ENCODE data around the gene RPS6KA4.

Gene RPS6KA4

DNA sequence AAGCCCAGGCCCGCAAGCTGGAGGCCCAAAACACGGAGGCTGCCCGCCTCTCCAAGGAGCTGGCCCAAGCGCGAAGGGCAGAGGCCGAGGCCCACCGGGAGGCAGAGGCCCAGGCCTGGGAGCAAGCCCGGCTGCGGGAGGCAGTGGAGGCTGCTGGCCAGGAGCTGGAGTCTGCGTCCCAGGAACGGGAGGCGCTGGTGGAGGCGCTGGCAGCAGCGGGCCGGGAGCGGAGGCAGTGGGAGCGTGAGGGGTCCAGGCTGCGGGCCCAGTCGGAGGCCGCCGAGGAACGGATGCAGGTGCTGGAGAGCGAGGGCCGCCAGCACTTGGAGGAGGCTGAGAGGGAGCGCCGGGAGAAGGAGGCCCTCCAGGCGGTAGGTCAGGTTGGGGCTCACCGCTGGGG, 14.2 kb upstream of the RPS6KA4 start:
- no peak for DNase-seq (ENCODE audit: low read depth in 2 of 3, low spot score in 2 of 3)

DNA sequence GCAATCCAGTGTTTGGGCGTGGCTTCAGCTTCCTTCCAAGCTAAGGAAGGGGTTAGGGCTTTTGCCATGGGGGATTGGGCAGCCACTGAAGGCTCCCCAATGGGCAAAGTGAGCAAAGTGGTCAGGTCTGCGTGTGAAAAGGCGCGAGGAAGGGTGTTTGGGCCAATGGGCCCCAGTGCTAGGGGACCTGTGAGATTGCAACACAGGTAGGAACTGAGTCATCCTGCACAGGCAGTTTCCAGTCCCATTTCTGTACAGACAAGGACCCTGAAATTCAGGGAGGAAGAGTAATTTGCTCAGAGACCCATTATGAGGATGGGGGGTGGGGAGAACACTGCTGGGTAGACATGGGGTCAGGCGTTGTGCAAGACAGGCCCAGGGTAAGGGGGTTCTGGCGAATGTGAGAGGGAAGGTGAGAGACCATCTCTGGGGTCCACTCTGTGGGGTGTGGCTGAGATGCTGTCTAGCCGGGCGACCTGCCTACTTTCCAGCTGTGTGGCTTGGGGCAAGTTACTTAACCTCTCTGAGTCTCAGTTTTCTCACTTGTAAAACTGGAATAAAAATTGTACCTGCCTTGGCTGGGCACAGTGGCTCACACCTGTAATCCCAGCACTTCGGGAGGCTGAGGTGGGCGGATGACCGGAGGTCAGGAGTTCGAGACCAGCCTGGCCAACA, 11.6 kb upstream of the RPS6KA4 start:
- no peak for DNase-seq (ENCODE audit: low read depth in 2 of 3, low spot score in 2 of 3)

DNA sequence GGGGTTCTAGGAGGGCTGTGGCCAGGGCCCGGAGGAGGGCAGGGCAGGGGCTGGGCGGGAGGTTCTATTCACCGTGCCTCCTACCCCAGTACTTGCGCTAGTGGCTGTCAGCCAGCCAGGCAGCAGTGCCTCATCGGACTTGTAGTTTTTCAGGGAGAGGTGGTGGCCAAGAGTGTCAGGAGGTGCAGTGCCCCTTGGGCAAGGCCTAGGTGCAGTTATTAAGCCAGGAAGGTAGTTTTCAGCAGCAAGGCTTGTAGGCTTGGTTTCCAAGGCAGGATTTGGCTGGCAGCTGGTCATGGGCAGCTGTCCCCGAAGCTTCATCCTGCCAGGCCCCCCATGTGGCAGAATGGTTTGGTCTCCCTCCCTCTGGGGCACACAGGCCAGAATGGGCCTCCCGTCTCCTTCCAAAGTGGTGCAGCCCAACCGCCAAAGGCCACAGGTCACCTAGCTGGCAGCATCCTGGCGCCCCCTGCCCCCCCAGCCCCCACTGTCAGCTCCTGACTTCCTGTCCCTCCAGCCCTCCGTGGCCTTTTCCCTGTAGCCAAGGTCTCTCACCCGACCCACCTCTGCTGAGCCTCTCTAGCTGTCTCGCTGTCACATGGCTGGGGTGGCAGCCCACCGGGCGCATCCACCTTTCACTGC, 10.5 kb upstream of the RPS6KA4 start:
- no peak for DNase-seq (ENCODE audit: low read depth in 2 of 3, low spot score in 2 of 3)

DNA sequence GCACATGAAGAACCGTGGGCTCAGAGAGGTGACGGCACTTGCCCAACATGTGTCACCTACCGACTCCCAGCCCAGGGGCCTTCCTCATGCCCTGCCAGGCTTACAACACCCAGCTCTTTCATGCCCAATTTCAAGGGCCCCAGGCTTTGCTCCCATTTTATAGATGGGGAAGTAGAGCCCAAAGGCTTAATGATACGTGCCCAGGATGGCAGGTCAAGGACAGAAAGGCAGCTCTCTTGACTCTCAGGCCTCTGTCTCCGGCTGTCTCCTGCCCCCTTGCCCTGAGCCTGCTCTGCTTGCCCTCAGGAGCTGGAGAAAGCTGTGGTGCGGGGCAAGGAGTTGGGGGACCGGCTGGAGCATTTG, 10.0 kb upstream of the RPS6KA4 start:
- no peak for DNase-seq (ENCODE audit: low read depth in 2 of 3, low spot score in 2 of 3)

DNA sequence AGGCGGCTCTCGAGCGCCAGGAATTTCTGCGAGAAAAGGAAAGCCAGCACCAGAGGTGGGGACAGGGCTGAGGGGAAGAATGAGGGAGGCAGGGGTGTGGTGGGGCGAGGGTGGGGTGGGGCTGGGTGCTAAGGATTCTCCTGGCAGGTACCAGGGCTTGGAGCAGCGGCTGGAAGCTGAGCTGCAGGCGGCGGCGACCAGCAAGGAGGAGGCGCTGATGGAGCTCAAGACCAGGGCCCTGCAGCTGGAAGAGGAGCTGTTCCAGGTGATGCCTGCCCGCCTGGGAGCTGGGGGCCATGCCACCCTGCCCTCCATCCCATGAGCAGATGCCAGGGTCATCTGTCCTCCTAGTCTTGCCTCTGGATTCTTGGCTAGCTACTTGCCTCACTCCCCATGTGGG, 9.6 kb upstream of the RPS6KA4 start:
- no peak for DNase-seq (ENCODE audit: low read depth in 2 of 3, low spot score in 2 of 3)

DNA sequence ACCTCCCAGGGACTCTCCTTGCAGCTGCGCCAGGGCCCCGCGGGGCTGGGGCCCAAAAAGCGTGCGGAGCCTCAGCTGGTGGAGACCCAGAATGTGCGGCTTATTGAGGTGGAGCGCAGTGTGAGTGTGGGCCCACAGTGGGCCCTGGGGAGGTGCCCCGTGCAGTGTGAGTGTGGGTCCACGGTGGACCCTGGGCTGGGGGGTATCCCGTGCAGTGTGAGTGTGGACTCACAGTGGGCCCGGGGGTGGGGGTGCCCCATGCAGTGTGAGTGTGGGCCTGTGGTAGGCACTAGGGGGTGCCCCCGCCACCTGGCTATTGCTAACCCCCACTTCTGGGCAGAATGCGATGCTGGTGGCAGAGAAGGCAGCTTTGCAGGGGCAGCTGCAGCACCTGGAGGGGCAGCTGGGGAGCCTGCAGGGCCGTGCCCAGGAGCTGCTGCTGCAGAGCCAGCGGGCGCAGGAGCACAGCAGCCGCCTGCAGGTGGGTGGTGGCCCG, 7.8 kb upstream of the RPS6KA4 start:
- no peak for DNase-seq (ENCODE audit: low read depth in 2 of 3, low spot score in 2 of 3)

DNA sequence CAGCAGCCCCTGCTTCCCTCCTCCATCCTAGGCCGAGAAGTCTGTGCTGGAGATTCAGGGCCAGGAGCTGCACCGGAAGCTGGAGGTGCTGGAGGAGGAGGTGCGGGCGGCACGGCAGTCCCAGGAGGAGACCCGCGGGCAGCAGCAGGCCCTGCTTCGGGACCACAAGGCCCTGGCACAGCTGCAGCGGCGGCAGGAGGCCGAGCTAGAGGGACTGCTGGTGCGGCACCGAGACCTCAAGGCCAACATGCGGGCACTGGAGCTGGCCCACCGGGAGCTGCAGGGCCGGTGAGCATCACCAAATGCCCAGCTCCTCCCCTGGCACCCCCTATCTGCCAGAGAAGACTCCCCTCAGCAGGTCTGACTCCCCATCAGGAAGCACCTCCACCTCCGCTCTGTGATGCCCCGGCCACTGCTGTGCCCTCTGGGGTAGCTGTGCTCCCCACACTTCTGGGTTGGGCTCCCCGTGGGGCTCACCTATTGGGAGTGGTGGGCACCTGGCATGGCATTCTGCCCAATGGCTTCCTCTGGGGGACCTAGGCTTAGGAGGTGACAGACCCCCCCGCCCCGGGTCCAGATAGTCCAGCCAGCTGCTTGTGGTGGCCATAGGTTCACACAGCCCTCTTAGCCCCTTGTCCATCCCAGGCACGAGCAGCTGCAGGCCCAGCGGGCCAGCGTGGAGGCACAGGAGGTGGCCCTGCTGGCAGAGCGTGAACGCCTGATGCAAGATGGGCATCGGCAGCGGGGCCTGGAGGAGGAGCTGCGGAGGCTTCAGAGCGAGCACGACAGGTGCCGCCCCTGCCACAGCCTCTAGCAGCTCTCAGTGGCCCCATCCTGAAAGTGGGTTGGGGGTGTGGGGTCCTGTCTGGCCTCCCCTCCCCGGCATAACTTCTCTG, 6.6 kb upstream of the RPS6KA4 start:
- DNase-seq (ENCODE audit: low read depth in 2 of 3, low spot score in 2 of 3), result no peak

DNA sequence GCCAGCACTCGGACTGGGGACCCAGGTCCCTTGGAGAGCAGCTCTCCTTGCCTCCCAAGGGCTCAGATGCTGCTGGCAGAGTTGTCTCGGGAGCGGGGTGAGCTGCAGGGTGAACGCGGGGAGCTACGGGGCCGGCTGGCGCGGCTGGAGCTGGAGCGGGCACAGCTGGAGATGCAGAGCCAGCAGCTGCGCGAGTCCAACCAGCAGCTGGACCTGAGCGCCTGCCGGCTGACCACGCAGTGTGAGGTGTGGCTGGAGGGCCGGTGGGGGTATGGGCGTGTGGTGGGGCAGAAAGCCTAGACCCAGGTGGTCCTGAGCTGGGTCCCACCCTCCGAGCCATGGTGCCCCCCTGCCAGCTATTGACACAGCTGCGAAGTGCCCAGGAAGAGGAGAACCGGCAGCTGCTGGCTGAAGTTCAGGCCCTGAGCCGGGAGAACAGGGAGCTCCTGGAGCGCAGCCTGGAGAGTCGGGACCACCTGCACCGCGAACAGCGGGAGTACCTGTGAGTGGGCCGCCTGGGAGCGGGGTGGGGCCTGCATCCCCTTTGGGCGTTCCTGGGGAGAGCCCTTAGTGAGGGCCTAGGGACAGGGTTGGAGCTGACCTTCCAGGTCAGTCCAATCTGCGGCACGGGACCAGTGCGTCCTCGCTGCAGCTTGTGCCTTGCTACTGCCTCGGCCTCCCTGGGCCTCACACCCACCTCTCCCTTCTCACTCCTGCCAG, 5.8 kb upstream of the RPS6KA4 start:
- DNase-seq (ENCODE audit: low read depth in 2 of 3, low spot score in 2 of 3), result no peak

DNA sequence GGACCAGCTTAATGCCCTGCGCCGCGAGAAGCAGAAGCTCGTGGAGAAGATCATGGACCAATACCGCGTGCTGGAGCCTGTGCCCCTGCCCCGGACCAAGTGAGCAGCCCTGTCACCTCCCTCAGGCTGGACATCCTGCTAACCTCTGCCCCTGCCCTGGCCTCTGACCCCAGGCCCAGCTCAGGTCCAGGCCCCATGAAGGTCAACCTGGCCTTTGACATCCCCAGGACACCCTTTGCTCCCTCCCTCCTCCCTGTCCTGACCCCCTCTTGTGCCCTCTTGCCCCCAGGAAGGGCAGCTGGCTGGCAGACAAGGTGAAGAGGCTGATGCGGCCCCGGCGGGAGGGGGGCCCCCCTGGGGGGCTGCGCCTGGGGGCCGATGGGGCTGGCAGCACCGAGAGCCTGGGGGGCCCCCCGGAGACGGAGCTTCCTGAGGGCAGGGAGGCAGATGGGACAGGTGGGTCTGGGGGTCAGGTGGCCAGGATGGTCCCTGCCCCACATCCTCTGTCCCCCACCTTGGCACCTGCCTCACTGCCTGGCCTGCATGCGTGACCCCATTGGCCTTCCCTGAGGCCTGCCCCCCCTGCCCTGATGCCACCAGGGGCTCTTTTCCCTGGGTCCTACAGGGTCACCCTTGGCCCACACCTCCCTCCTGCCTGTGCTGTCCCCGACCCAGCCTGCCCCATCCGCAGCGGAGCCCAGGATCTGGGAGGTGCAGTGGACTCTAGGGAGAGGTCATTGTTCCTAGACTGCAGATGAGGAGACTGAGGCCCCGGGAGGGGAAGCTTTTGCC, 5.1 kb upstream of the RPS6KA4 start:
- DNase-seq (ENCODE audit: low read depth in 2 of 3, low spot score in 2 of 3), result no peak

DNA sequence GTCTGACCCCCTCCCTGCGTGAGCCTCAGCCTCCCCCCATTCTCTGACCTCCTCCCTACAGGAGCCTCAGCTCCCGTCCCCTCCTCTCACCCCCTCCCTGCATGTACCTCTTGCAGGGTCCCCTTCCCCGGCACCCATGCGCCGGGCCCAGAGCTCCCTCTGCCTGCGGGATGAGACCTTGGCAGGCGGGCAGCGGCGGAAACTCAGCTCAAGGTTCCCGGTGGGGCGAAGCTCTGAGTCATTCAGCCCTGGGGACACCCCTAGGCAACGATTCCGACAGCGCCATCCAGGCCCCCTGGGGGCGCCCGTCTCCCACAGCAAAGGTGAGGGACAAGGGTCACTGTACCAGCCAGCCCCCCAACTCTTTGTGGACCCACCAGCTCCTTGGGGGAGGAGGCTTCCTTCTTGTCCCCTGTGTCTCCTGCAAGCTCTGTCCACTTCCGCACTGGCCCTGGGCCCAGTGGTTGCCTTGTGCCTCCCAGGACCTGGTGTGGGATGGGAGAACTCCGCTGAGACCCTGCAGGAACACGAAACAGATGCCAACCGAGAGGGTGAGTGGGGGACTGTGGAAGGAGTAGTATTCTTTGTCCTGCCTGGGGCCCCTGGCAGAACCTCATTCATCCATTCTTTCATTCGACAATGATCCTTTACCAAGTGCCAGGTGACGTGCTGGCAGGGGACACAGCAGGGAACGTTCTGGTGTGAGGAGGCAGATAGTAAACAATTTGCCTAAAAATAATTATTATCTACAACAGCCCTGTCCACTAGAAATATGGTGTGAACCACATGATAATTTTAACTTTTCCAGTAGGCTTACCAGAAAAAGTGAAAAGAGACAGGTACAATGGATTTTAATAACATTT, 3.7 kb upstream of the RPS6KA4 start:
- DNase-seq (ENCODE audit: low read depth in 2 of 3, low spot score in 2 of 3), result peak in 1 of 3 experiments; percentile 29

DNA sequence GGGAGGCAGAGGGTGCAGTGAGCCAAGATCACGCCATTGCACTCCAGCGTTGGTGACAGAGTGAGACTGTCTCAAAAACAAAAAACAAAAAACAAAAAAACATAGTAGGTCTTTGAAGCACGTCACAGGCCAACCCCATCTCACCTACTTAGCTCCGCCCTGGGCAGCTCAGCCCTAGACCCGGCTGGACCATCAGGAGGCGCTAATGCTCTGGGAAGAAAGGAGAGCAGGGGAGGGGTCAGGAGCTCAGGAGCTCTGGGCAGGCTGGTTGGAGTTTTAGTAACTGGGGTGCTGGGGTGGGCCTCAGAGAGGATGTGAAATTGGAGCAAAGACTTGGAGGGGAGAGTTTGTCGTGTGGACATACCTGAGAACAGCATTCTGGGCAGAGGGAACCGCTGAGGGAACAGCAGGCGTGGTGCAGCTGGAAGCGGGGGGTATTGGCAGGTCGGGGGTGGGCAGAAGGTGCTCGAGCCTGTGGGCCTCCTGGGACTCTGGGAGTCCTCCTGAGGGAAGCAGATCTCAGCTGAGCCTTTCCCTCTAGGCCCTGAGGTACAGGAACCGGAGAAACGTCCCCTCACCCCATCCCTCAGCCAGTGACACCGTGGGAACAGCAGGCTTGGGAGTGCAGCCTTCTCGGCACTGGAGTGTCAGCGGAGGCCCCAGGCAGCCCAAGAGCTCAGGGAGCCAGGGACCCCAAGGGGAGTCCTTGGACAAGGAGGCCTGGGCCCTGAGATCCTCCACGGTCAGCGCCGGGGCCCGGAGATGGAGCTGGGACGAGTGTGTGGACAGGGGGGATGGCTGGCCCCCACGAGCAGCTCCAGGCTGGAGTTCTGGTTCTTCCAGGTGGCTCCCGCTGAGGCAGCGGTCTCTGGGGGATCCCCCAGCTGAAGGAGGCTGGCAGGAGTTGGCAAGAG, 2.2 kb upstream of the RPS6KA4 start:
- DNase-seq (ENCODE audit: low read depth in 2 of 3, low spot score in 2 of 3), result no peak

DNA sequence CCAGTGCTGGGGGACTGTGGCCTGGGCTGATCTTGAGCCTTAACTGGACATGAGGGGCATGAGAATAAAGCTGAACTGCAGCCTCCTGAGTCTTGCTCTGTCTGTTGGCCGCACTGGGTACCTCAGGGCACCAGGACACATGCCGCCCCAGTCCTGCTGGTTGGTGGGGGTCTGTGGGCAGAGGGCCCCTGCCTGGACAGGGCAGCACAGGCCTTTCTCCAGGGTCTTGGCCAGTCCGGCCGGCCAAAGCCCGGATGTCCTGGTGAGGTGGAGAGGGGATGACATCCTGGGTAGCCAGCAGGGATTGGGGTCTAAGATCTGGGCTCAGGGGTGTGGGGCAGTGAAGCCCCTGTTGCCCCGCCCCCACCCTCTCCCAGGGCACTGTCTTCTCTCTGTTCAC, 1.5 kb upstream of the RPS6KA4 start:
- DNase-seq (ENCODE audit: low read depth in 2 of 3, low spot score in 2 of 3), result no peak

DNA sequence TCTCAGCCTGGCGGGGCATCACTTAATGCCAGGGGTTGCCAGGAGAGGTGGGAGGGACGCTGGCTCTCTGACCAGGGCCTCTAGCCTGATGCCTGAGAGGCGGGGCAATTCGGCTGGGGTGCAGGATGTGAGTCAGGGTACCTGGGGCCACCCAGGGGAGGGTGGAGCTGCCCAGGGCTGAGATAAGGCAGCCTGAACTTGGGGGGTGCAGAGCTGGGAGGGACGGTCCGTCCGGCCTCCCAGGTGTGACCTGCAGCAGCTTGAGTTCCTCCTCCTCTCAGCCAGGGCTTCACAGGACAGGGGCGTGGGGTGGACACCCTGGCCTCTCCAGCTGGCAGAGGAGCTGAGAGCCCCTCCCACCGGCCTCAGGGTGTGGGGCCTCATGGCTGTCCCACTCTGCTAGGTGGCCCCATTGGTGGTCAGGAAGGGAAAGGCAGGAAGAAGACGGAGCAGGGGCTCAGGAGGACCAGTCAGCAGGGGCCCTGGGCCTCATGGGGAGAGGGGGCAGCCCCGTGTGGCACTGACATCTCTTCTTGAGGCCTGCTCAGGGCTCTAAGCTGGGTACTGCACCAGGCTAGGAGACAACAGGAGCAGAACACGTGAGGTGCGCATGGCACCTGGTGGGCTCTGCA, 942 bp upstream of the RPS6KA4 start:
- DNase-seq (ENCODE audit: low read depth in 2 of 3, low spot score in 2 of 3), result peak in 2 of 3 experiments; percentile 32 to 41

DNA sequence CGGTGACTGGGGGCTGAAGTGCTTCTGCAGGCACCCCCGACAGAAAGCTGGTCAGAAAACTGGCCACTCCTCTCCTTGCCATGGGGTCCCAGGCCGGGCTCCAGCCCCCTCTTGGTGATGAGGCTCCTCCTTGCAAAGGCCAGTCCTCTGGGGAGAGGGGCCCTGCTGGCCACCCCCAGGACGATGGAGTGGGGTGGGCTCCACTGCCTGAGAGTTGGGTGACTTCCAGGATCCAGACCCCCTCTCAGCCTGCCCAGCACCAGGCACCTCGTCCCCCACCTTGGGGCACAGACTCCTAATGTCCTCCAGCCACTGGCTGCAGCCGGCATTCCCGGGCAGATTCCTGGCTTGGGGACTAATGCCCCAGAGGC, 441 bp upstream of the RPS6KA4 start:
- no peak for DNase-seq (ENCODE audit: low read depth in 2 of 3, low spot score in 2 of 3)

DNA sequence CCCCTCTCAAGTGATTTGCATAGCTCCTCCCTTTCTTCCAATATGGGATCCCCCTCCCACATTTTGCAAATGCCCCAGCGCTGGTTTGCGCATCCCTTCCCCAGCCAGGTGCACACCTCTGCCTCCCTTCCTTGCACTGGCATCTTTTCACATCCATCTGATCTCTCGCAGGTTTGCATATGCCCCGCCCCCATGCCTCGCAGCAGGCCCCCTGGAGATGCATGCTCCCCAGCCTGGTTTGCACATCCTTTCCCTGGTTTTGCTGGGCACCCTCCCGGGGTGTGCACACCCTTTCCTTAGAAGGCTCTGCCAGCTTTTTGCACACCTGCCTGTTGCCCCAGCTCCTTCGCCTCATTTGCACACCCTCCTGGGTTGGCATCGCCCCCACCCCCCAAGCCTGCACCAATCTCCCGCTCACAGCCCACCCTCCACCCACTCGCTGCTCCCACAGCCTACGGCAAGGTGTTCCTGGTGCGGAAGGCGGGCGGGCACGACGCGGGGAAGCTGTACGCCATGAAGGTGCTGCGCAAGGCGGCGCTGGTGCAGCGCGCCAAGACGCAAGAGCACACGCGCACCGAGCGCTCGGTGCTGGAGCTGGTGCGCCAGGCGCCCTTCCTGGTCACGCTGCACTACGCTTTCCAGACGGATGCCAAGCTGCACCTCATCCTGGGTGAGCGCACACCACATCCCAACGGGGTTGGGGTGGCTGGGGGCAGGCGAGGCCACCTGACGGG, 917 bp downstream of the RPS6KA4 start:
- no peak for DNase-seq (ENCODE audit: low read depth in 2 of 3, low spot score in 2 of 3)

DNA sequence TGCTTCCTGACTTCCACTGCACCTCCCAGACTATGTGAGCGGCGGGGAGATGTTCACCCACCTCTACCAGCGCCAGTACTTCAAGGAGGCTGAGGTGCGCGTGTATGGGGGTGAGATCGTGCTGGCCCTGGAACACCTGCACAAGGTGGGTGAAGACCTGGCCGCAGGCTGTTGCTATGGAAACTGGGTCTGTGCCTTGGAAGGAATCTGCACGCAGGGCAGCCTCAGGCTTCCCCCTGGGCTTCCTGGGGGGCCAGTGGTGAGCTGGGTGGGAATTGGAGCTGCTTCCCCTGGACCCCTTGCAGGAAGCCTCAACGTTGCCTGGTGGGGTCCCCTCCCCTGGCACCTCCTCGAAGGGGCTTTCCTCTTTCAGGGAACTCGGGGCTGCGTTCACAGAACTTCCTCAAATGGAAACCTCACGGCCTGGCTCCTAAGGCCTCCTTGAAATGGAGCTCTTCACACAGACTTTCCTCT, 1.5 kb downstream of the RPS6KA4 start:
- no peak for DNase-seq (ENCODE audit: low read depth in 2 of 3, low spot score in 2 of 3)

DNA sequence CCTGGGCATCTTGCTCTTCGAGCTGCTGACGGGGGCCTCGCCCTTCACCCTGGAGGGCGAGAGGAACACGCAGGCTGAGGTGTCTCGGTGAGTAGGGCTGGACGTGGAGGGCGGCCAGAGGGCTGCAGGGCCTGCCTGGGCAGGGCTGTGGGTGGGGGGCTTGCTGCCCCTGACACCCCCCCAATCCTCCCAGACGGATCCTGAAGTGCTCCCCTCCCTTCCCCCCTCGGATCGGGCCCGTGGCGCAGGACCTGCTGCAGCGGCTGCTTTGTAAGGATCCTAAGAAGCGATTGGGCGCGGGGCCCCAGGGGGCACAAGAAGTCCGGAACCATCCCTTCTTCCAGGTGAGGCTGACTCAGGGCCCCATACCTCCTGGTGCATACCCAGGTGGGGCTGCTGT, 2.7 kb downstream of the RPS6KA4 start:
- no peak for DNase-seq (ENCODE audit: low read depth in 2 of 3, low spot score in 2 of 3)

Measured in activated CD8-positive, alpha-beta memory T cell treated with anti-CD3 and anti-CD28 coated beads for 48 hours (primary cell).